ENCODE results near the gene FLNB.

Gene FLNB

DNA sequence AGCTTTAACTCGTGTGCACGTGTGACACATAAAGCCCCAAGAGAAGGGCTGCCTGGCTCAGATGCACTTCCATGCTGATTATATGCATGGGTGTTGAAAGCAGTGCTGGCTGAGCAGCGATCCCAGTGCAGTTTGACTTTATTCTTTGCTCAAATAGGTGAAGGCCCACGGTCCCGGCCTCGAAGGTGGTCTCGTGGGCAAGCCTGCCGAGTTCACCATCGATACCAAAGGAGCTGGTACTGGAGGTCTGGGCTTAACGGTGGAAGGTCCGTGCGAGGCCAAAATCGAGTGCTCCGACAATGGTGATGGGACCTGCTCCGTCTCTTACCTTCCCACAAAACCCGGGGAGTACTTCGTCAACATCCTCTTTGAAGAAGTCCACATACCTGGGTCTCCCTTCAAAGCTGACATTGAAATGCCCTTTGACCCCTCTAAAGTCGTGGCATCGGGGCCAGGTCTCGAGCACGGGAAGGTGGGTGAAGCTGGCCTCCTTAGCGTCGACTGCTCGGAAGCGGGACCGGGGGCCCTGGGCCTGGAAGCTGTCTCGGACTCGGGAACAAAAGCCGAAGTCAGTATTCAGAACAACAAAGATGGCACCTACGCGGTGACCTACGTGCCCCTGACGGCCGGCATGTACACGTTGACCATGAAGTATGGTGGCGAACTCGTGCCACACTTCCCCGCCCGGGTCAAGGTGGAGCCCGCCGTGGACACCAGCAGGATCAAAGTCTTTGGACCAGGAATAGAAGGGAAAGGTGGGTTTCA, 114.9 kb downstream of the FLNB start:
- no peak overlapping the region for H3K27ac ChIP-seq (ENCODE audit: low read depth, low read length)
- H3K4me1 ChIP-seq (ENCODE audit: insufficient read depth, low read length) = peaks cover 23% of the 10 kb centered on the region
- H3K4me3 ChIP-seq (ENCODE audit: low read depth in 1 of 2, low read length in 2 of 2) = no peak overlapping the region
- no peaks in the 10 kb centered on the region for H3K9me3 ChIP-seq (ENCODE audit: low read length)
- no peak overlapping the region for H3K9ac ChIP-seq (ENCODE audit: low read length)
- no peaks in the 10 kb centered on the region for H3K27me3 ChIP-seq (ENCODE audit: control insufficient read depth in 1 of 2, insufficient read depth in 2 of 2, low read length in 2 of 2)
- peaks cover 82% of the 10 kb centered on the region for H3K36me3 ChIP-seq (ENCODE audit: insufficient read depth, low read length)

DNA sequence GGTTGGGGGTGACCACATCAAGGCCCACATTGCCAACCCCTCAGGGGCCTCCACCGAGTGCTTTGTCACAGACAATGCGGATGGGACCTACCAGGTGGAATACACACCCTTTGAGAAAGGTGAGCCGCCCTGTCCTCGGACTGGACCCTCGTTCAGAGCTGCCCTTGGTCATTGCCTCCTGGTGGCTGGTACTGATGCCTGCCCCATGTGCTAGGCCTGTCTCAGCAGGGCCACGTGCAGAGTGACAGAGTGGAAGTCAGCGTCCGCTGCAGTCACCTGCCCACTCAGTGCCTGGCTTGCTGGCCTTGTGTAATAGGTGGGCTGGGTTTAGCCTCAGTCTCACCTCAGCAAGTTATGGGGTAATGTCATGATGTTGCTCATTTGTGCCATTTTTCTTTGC, 116.2 kb downstream of the FLNB start:
- H3K9me3 ChIP-seq (ENCODE audit: low read length) = no peaks in the 10 kb centered on the region
- peaks cover 77% of the 10 kb centered on the region for H3K36me3 ChIP-seq (ENCODE audit: insufficient read depth, low read length)
- no peak overlapping the region for H3K27ac ChIP-seq (ENCODE audit: low read depth, low read length)
- no peak overlapping the region for H3K9ac ChIP-seq (ENCODE audit: low read length)
- no peaks in the 10 kb centered on the region for H3K27me3 ChIP-seq (ENCODE audit: control insufficient read depth in 1 of 2, insufficient read depth in 2 of 2, low read length in 2 of 2)
- no peak overlapping the region for H3K4me3 ChIP-seq (ENCODE audit: low read depth in 1 of 2, low read length in 2 of 2)
- peaks cover 18% of the 10 kb centered on the region for H3K4me1 ChIP-seq (ENCODE audit: insufficient read depth, low read length)

DNA sequence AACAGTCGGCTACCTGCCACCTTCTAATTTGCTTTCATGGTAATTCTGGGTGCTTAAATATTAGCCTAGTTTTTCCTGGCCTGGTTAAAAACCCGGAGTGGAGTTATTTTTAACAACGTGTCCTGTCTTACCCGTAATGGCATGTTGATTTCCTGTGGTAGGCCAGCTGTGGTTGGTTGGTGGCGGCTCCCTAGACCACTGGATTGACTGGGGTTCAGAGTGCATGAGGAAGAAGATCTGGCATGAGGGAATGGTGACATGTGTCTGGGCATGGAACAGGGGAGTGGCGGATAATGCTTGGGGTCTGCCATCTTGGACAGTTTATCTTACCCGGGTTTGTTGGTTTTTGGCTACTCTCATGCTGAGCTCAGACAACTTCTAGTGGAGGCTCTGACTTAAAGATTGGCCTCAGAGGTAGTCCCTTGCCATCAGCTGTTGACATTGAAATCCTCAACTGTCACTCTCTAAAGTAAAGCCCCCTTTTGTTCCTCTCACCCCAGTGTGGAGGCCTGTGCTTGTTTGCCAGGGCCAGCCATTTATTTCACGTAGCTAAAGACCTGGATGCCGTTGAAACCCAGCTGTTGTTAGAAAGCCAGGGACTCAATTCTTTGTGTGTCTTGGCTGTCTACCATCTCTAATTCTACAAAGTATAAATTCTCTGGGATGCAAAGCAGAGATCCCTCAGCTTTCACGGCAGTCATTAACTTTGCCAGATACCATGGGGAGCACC, 121.0 kb downstream of the FLNB start:
- H3K9ac ChIP-seq (ENCODE audit: low read length) = no peak overlapping the region
- H3K4me3 ChIP-seq (ENCODE audit: low read depth in 1 of 2, low read length in 2 of 2) = no peak overlapping the region
- H3K9me3 ChIP-seq (ENCODE audit: low read length) = no peaks in the 10 kb centered on the region
- no peaks in the 10 kb centered on the region for H3K27me3 ChIP-seq (ENCODE audit: control insufficient read depth in 1 of 2, insufficient read depth in 2 of 2, low read length in 2 of 2)
- H3K27ac ChIP-seq (ENCODE audit: low read depth, low read length) = peak overlapping the region; percentile 70
- H3K4me1 ChIP-seq (ENCODE audit: insufficient read depth, low read length) = peaks cover 13% of the 10 kb centered on the region
- H3K36me3 ChIP-seq (ENCODE audit: insufficient read depth, low read length) = peaks cover 79% of the 10 kb centered on the region

DNA sequence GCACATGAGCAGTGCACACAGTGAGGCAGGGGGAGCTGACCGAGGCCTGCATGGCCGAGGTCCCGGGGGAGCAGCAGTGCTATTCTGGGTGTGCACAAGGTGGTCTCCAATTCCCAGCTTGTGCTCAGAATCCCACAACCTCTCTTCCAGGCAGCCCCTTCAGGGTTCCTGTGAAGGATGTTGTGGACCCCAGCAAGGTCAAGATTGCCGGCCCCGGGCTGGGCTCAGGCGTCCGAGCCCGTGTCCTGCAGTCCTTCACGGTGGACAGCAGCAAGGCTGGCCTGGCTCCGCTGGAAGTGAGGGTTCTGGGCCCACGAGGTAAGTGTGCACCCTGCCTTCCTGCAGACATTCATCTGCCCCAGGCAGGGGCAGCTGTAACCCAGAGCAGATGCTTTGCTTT, 122.4 kb downstream of the FLNB start:
- Histone ChIP-seq H3K9me3 (ENCODE audit: low read length) (no peaks in the 10 kb centered on the region), H3K27me3 (ENCODE audit: control insufficient read depth in 1 of 2, insufficient read depth in 2 of 2, low read length in 2 of 2) (no peaks in the 10 kb centered on the region), H3K4me3 (ENCODE audit: low read depth in 1 of 2, low read length in 2 of 2) (no peak overlapping the region), H3K36me3 (ENCODE audit: insufficient read depth, low read length) (peaks cover 79% of the 10 kb centered on the region), H3K4me1 (ENCODE audit: insufficient read depth, low read length) (peaks cover 13% of the 10 kb centered on the region), H3K27ac (ENCODE audit: low read depth, low read length) (no peak overlapping the region), H3K9ac (ENCODE audit: low read length) (no peak overlapping the region)

DNA sequence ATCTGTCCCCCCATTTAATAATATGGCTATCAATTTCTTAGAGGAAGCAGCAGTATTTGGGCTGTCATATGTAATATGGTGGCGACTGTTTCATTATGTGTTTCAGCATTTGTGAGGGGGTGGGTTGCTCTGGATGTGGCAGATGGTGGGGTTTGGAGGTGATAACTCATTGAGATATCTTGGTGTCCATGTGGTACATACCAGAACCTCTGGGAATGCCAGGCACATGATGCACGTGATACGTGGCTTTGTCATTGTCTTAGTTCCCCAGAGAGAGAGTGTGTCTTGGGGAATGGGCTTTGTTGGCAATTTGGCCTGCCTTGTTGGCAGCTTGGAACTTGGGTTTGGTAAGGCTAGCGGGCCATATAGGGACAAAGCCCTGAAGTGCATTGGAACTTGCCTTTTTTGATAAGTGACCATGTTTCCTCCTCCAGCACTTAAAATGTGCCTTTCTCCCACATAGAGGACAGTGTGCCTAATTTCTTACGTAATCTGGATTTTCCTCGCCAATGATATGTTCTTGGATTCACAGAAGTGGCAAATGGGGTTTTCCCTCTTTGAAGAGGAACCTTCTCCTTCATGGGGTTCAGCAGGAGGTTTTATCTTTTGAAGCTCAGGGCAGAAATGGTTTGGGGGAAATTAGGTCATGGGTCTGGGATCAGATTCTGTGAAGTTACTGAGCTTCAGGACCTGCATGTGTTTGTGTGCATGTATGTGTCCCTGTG, 123.0 kb downstream of the FLNB start:
- Histone ChIP-seq H3K36me3 (ENCODE audit: insufficient read depth, low read length) (peaks cover 79% of the 10 kb centered on the region), H3K9me3 (ENCODE audit: low read length) (no peaks in the 10 kb centered on the region), H3K9ac (ENCODE audit: low read length) (no peak overlapping the region), H3K4me3 (ENCODE audit: low read depth in 1 of 2, low read length in 2 of 2) (no peak overlapping the region), H3K27me3 (ENCODE audit: control insufficient read depth in 1 of 2, insufficient read depth in 2 of 2, low read length in 2 of 2) (no peaks in the 10 kb centered on the region), H3K27ac (ENCODE audit: low read depth, low read length) (no peak overlapping the region), H3K4me1 (ENCODE audit: insufficient read depth, low read length) (peaks cover 13% of the 10 kb centered on the region)

DNA sequence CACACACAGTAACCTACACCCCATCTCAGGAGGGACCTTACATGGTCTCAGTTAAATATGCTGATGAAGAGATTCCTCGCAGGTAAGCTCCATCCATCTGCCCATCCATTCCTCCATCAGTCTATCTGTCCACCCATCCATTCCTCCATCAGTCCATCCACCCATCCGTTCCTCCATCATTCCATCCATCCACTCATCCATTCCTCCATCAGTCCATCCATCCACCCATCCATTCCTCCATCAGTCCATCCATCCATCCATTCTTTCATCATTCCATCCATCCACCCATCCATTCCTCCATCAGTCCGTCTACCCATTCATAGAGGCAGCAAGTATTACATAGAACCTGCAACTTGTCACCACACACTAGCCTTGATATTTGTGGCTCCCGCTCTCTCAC, 124.6 kb downstream of the FLNB start:
- H3K27me3 ChIP-seq (ENCODE audit: control insufficient read depth in 1 of 2, insufficient read depth in 2 of 2, low read length in 2 of 2) = no peaks in the 10 kb centered on the region
- no peak overlapping the region for H3K9ac ChIP-seq (ENCODE audit: low read length)
- H3K36me3 ChIP-seq (ENCODE audit: insufficient read depth, low read length) = peaks cover 84% of the 10 kb centered on the region

DNA sequence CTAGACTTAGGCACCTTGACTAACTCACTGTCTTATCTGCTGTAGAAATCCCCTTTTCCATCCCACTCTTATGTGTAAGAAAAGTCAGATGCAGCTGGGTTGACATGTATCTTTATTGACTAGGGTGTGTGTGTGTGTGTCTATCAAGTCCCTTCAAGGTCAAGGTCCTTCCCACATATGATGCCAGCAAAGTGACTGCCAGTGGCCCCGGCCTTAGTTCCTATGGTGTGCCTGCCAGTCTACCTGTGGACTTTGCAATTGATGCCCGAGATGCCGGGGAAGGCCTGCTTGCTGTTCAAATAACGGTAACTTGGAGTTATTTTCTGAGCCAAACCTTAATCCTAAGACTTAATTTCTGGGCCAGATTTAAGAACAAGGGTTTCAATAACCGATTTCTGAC, 126.2 kb downstream of the FLNB start:
- peaks cover 7% of the 10 kb centered on the region for H3K4me1 ChIP-seq (ENCODE audit: insufficient read depth, low read length)
- peaks cover 91% of the 10 kb centered on the region for H3K36me3 ChIP-seq (ENCODE audit: insufficient read depth, low read length)
- H3K27me3 ChIP-seq (ENCODE audit: control insufficient read depth in 1 of 2, insufficient read depth in 2 of 2, low read length in 2 of 2) = no peaks in the 10 kb centered on the region
- H3K9ac ChIP-seq (ENCODE audit: low read length) = no peak overlapping the region
- H3K27ac ChIP-seq (ENCODE audit: low read depth, low read length) = no peak overlapping the region
- H3K4me3 ChIP-seq (ENCODE audit: low read depth in 1 of 2, low read length in 2 of 2) = no peak overlapping the region
- no peaks in the 10 kb centered on the region for H3K9me3 ChIP-seq (ENCODE audit: low read length)

More for the DNA sequence above, 124.6 kb downstream of the FLNB start:
- Histone ChIP-seq H3K27ac (ENCODE audit: low read depth, low read length) (no peak overlapping the region), H3K9me3 (ENCODE audit: low read length) (no peaks in the 10 kb centered on the region), H3K4me3 (ENCODE audit: low read depth in 1 of 2, low read length in 2 of 2) (no peak overlapping the region), H3K4me1 (ENCODE audit: insufficient read depth, low read length) (peaks cover 13% of the 10 kb centered on the region)

DNA sequence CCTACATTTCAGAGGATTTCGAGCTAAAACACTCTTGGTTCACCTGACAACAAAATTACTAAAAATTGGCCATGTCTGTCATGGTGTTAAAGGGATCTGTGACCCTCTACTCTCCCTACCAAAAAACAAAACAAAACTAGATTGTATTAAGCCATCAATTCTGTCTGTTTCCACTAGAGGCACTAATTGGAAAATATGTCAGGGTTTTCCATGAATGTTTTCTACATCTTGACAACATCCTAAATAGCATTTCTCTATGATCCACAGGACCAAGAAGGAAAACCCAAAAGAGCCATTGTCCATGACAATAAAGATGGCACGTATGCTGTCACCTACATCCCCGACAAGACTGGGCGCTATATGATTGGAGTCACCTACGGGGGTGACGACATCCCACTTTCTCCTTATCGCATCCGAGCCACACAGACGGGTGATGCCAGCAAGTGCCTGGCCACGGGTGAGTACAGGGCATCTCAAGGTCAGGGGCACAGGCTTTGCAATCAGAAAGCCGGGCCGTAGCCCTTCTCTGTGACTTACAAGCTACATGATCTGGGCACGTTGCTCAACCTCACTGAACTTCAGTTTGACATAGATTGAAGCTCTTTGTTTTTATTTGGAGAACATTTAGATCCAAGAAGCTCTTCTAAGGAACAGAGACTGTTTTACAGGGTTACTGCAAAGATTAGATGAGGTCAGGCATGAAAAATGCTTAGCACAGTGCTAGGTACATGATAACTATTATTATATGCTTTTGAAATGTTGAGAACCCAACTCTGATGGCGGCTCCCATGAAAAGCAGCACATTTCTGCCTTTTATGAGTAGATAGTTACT, 127.7 kb downstream of the FLNB start:
- no peaks in the 10 kb centered on the region for H3K27me3 ChIP-seq (ENCODE audit: control insufficient read depth in 1 of 2, insufficient read depth in 2 of 2, low read length in 2 of 2)
- no peak overlapping the region for H3K27ac ChIP-seq (ENCODE audit: low read depth, low read length)
- H3K4me3 ChIP-seq (ENCODE audit: low read depth in 1 of 2, low read length in 2 of 2) = no peak overlapping the region
- peaks cover 87% of the 10 kb centered on the region for H3K36me3 ChIP-seq (ENCODE audit: insufficient read depth, low read length)
- H3K9ac ChIP-seq (ENCODE audit: low read length) = no peak overlapping the region
- peaks cover 6% of the 10 kb centered on the region for H3K4me1 ChIP-seq (ENCODE audit: insufficient read depth, low read length)
- H3K9me3 ChIP-seq (ENCODE audit: low read length) = no peaks in the 10 kb centered on the region

DNA sequence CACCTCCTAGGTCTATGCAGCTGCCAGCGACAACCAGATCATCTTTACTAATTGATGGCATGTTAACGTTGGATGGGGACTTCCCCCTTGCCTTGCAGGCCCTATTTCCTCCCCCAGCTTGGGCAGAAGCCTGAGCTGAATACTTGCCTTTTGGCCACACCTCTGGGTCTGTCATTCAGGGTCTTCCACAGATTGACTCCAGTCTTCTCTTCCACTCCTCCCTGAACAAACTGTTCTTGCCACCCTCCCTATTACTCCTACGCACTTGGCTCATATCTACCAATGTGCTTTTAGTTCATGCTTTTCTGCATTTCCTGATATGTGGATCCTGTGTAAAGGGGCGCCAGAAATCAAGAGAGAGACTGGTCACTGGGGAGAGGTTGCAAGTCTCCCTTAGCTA, 129.1 kb downstream of the FLNB start:
- Histone ChIP-seq H3K4me1 (ENCODE audit: insufficient read depth, low read length) (peaks cover 6% of the 10 kb centered on the region), H3K9ac (ENCODE audit: low read length) (no peak overlapping the region), H3K36me3 (ENCODE audit: insufficient read depth, low read length) (peaks cover 87% of the 10 kb centered on the region), H3K27ac (ENCODE audit: low read depth, low read length) (no peak overlapping the region), H3K9me3 (ENCODE audit: low read length) (no peaks in the 10 kb centered on the region), H3K27me3 (ENCODE audit: control insufficient read depth in 1 of 2, insufficient read depth in 2 of 2, low read length in 2 of 2) (no peaks in the 10 kb centered on the region), H3K4me3 (ENCODE audit: low read depth in 1 of 2, low read length in 2 of 2) (no peak overlapping the region)

DNA sequence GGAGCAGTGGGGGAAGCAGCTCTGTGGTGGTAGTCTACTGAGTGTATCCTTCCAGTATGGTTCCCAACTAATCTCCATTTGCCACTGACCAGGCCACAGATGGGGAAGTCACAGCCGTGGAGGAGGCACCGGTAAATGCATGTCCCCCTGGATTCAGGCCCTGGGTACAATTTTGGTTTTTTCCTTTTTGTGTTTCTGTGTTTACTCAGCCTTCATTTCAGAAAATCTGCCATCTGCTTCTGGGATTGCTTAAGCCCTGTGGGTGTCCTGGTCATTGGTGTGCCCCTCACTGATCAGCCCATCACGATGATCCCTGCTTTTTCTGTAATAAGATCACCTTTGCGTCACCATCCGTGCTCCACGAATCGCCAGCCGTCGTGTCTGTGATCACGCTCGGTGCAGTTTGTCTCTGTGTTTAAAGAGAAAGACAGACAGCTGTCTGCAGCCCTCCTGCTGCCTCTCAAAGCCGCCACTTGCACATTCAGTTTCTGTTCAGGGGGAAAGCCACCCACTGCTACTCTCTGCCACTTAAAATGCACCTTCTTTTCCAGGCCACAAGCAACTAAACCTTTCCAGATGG, 133.6 kb downstream of the FLNB start:
- Histone ChIP-seq H3K27ac (ENCODE audit: low read depth, low read length) (no peak overlapping the region), H3K9me3 (ENCODE audit: low read length) (no peaks in the 10 kb centered on the region), H3K27me3 (ENCODE audit: control insufficient read depth in 1 of 2, insufficient read depth in 2 of 2, low read length in 2 of 2) (no peaks in the 10 kb centered on the region), H3K9ac (ENCODE audit: low read length) (no peak overlapping the region), H3K4me1 (ENCODE audit: insufficient read depth, low read length) (peaks cover 6% of the 10 kb centered on the region), H3K36me3 (ENCODE audit: insufficient read depth, low read length) (peaks cover 87% of the 10 kb centered on the region), H3K4me3 (ENCODE audit: low read depth in 1 of 2, low read length in 2 of 2) (no peak overlapping the region)
